Subcutaneous adipose tissue (tissue), 4 donors: ENCODE data around the gene LRRC75A. TPM values are rescaled to one million over a fixed set of nuclear protein-coding genes. Genes with fewer than 3 reads are reported as not detected.

ENCODE experiments used
- total RNA-seq, 4 donors: library from RNA; depleted of rRNA; stranded (reverse); fragments of >200 nt; gene quantifications; one replicate each; pipeline ENCODE4 v1.1.0, GENCODE V29; 2016
- TF ChIP-seq, protein P1 (sequence below): fragments of 450-650 bp; IDR thresholded peaks from one replicate; pipeline ENCODE4 v1.5.1; 2016; ENCODE audit warnings: low read depth, mild to moderate bottlenecking, control low read depth, antibody characterized with exemption, moderate library complexity

LRRC75A gene
- total RNA-seq, 4 donors from 2014 or later: 1.5 to 4.0 (median 2.9) TPM; not detected in 1

DNA sequence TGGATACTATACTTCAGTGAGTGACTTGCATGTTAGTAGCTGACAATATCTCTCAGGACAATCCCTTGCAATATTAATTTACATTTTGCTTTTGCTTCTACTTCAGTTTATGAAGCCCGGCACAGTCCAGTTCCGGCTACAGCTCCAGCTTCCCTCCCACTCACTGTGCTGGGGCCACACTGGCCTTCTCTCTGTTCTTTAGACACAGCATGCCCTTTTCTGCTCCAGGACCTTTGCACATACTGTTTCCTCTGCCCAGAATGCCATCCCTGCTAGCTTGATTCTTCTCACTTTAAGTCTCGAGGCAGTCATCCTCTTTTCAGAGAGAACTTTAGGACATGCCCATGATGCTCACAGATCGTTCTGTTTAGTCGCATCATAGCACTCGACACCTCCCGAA, 25.5 kb upstream of the LRRC75A start:
- TF ChIP-seq, protein P1, sequence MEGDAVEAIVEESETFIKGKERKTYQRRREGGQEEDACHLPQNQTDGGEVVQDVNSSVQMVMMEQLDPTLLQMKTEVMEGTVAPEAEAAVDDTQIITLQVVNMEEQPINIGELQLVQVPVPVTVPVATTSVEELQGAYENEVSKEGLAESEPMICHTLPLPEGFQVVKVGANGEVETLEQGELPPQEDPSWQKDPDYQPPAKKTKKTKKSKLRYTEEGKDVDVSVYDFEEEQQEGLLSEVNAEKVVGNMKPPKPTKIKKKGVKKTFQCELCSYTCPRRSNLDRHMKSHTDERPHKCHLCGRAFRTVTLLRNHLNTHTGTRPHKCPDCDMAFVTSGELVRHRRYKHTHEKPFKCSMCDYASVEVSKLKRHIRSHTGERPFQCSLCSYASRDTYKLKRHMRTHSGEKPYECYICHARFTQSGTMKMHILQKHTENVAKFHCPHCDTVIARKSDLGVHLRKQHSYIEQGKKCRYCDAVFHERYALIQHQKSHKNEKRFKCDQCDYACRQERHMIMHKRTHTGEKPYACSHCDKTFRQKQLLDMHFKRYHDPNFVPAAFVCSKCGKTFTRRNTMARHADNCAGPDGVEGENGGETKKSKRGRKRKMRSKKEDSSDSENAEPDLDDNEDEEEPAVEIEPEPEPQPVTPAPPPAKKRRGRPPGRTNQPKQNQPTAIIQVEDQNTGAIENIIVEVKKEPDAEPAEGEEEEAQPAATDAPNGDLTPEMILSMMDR: no peak

DNA sequence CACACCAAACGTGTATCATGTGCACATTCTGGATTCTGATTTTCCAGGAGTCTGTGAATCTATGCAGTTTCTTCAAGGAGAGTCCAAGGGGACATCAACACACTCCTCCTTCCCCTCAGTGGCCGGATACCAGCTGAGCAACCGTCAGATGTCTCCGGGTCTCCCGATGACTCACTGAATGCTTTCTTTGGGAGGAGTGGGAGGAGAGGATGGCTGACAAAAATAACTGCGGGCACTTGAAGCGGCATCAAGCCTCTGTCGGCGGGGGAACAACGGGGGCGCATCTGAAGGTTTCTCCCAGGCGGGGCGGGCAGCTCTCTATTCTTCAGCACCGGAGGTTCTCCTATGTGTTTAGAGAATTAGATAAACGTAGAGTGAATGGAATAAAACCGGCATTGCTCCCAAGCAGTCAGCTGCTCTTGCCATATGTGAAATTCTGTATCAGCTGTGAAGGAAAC, 24.6 kb upstream of the LRRC75A start:
- TF ChIP-seq, protein P1: no peak

DNA sequence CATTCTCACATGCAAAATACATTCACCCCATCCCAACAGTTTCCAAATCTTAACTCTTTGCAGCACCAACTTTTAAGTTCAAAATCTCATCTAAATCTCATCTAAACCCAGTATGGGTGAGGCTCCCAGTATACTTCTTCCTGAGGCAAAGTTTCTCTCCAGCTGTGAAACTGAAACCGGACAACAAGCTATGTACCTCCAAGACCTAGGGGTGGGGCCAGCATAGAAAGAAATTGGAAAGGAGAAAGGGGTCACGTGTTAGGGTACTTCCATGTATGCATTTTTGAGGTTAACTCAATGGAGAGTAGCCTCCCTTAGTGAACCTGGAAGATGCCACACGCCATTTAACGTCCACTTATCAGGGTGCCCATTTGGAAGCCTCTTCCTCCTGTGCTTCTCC, 23.9 kb upstream of the LRRC75A start:
- TF ChIP-seq, protein P1: no peak

- TF ChIP-seq, protein P1: no peak
Measured at GRCh38 chr17:16513873-16514272, 21.9 kb upstream of the LRRC75A start.

GRCh38 chr17:16512011-16512410, 20.0 kb upstream of the LRRC75A start:
- TF ChIP-seq, protein P1: no peak

DNA sequence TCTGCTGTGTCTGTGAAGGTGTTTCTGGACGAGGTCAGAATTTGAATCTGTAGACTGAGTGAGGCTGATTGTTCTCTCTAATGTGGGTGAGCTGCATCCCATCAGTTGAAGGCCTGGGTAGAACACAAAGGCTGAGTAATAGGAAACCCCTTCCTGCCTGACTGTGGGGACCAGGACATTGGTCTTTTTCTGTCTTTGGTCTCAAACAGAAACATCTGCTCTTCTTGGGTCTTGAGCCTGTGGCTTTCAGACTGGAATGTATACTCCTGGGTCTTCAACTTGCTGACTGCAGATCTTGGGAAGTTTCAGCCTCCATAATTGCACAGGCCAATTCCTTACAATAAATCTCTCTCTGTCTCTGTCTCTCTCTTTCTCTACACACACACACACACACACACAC, 19.6 kb upstream of the LRRC75A start:
- TF ChIP-seq, protein P1: no peak

DNA sequence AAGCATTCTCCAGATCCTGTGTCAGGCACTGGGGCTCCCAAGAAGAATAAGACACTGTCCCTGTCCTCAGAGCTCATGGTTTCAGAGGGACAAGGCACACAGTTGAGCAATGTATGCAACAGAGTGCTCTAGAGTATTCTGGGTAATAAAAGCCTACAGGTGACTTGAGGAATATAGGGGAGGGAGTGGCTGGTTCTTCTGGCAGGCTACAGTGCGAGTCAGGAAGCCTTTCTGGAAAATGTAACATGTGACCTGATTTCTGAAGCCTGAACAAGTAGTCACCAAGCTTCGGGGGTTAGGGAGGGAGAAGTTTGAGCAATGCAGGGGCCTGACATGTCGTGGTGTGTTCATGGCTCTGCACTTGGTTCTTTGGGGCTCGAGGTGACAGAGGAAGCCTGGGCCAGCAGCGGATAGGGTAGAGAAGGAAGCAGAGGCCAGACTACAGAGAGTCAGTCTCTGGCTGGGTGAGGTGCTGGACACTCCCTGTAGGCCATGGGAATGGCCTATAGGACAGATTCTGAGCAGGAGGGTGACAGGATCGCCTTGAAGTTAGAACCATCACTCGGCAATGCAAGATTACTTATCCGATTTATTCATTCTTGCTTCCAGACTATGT, 16.0 kb upstream of the LRRC75A start:
- TF ChIP-seq, protein P1: no peak
